ENCODE measurements around the gene NCF2. TPM values are rescaled to one million over a fixed set of nuclear protein-coding genes. Genes with fewer than 3 reads are reported as not detected.

Gene NCF2
- total RNA-seq, 3 donors from 2014 or later (not counting 1 experiment from before 2014, with no cell fraction given) = 10.4 to 21.7 (median 14.8) TPM

GRCh38 chr1:183570451-183570850 is 19.8 kb downstream of the NCF2 start:
- ATAC-seq (no peak), DNase-seq (no peak)
- no peaks in the 10 kb centered on the region for H3K9me3 Mint-ChIP-seq
- peaks cover 14% of the 10 kb centered on the region for H3K4me1 ChIP-seq (ENCODE audit: control insufficient read depth, insufficient read depth, low read length)
- H3K36me3 ChIP-seq (ENCODE audit: control insufficient read depth, insufficient read depth, low read length) = no peaks in the 10 kb centered on the region
- intact Hi-C loops (cut with micrococcal nuclease) = no loop called here
- H3K27ac ChIP-seq (ENCODE audit: low read length) = no peak overlapping the region
- no peak overlapping the region for H3K27ac Mint-ChIP-seq
- H3K4me3 Mint-ChIP-seq = no peak overlapping the region
- no peaks in the 10 kb centered on the region for H3K27me3 ChIP-seq (ENCODE audit: control insufficient read depth, insufficient read depth, low read length)
- peaks cover 0 to 5% of the 10 kb centered on the region in 2 donors for H3K27me3 Mint-ChIP-seq (ENCODE audit: low read depth in 2 of 2)
- no peak overlapping the region for H3K4me3 ChIP-seq (ENCODE audit: low read length)
- no peaks in the 10 kb centered on the region for H3K9me3 ChIP-seq (ENCODE audit: control insufficient read depth, insufficient read depth, low read length)
- 70% methylated on average over 4 of the region's 4 CpGs for WGBS (ENCODE audit: insufficient coverage)
- peaks cover 0 to 4% of the 10 kb centered on the region in 2 donors for H3K4me1 Mint-ChIP-seq
- H3K36me3 Mint-ChIP-seq = no peaks in the 10 kb centered on the region
- TF ChIP-seq, protein P1, sequence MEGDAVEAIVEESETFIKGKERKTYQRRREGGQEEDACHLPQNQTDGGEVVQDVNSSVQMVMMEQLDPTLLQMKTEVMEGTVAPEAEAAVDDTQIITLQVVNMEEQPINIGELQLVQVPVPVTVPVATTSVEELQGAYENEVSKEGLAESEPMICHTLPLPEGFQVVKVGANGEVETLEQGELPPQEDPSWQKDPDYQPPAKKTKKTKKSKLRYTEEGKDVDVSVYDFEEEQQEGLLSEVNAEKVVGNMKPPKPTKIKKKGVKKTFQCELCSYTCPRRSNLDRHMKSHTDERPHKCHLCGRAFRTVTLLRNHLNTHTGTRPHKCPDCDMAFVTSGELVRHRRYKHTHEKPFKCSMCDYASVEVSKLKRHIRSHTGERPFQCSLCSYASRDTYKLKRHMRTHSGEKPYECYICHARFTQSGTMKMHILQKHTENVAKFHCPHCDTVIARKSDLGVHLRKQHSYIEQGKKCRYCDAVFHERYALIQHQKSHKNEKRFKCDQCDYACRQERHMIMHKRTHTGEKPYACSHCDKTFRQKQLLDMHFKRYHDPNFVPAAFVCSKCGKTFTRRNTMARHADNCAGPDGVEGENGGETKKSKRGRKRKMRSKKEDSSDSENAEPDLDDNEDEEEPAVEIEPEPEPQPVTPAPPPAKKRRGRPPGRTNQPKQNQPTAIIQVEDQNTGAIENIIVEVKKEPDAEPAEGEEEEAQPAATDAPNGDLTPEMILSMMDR (IDR thresholded peaks at IDR 0.05) = no peak

DNA sequence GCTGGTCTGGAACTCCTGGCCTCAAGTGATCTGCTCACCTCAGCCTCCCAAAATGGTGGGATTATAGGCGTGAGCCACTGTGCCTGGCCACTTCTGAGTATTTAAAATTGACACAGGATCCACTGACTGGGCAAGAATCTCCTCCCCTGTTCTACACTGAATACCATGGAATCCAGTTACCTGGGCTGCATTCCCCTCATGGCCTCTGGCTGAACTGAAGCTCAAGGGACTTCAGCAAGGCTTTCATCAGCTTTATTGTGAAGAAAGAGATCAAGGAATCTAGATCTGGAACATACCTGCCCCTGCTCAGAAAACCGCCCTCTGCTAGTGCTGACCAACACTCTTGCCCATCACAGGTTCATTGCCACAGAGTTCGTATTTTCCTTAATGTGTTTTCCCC is 20.5 kb downstream of the NCF2 start:
- H3K36me3 Mint-ChIP-seq = no peaks in the 10 kb centered on the region
- TF ChIP-seq, protein P1 (IDR thresholded peaks at IDR 0.05) = no peak

DNA sequence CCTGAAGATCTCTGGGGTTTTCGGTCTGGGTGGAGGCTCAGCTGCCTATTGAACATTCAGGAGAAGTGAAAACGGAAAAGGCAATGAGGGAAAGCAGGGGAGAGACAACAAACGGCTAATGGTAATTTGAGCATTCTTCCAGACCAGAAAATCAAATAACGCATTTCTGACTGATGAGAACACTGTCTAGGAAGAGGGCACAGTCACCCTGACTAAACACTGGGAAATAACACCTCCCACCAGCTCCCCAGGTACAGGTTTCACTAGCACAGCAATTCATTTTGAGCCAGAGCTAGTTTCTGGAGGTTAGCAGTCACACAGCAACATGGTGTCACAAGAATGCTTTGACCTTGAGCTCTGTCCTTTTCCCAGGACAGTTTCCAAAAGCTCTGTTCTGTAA is 21.1 kb downstream of the NCF2 start:
- no peak overlapping the region for H3K27ac Mint-ChIP-seq
- intact Hi-C loops (cut with micrococcal nuclease) = no loop called here

More for the DNA sequence above, 20.5 kb downstream of the NCF2 start:
- Histone ChIP-seq H3K9me3 (ENCODE audit: control insufficient read depth, insufficient read depth, low read length) (no peaks in the 10 kb centered on the region), H3K27me3 (ENCODE audit: control insufficient read depth, insufficient read depth, low read length) (no peaks in the 10 kb centered on the region), H3K4me1 (ENCODE audit: control insufficient read depth, insufficient read depth, low read length) (peaks cover 14% of the 10 kb centered on the region), H3K4me3 (ENCODE audit: low read length) (no peak overlapping the region), H3K36me3 (ENCODE audit: control insufficient read depth, insufficient read depth, low read length) (no peaks in the 10 kb centered on the region), H3K27ac (ENCODE audit: low read length) (no peak overlapping the region)
- Mint-ChIP-seq H3K9me3 (no peaks in the 10 kb centered on the region), H3K4me3 (no peak overlapping the region), H3K27ac (no peak overlapping the region), H3K27me3 (ENCODE audit: low read depth in 2 of 2) (peaks cover 0 to 5% of the 10 kb centered on the region in 2 donors), H3K4me1 (peaks cover 0 to 4% of the 10 kb centered on the region in 2 donors)
- WGBS (ENCODE audit: insufficient coverage) = 89% methylated on average over 3 of the region's 3 CpGs
- ATAC-seq (no peak), DNase-seq (no peak)
- intact Hi-C loops (cut with micrococcal nuclease) = no loop called here

More for the DNA sequence above, 21.1 kb downstream of the NCF2 start:
- Mint-ChIP-seq H3K9me3 (no peaks in the 10 kb centered on the region), H3K36me3 (no peaks in the 10 kb centered on the region), H3K4me1 (peaks cover 0 to 4% of the 10 kb centered on the region in 2 donors), H3K27me3 (ENCODE audit: low read depth in 2 of 2) (peaks cover 0 to 5% of the 10 kb centered on the region in 2 donors), H3K4me3 (no peak overlapping the region)
- no peaks in the 10 kb centered on the region for H3K36me3 ChIP-seq (ENCODE audit: control insufficient read depth, insufficient read depth, low read length)
- H3K27me3 ChIP-seq (ENCODE audit: control insufficient read depth, insufficient read depth, low read length) = no peaks in the 10 kb centered on the region
- H3K4me1 ChIP-seq (ENCODE audit: control insufficient read depth, insufficient read depth, low read length) = peaks cover 14% of the 10 kb centered on the region
- H3K4me3 ChIP-seq (ENCODE audit: low read length) = no peak overlapping the region
- H3K27ac ChIP-seq (ENCODE audit: low read length) = no peak overlapping the region
- no peaks in the 10 kb centered on the region for H3K9me3 ChIP-seq (ENCODE audit: control insufficient read depth, insufficient read depth, low read length)
- 84% methylated on average over 4 of the region's 4 CpGs for WGBS (ENCODE audit: insufficient coverage)
- DNase-seq (no peak), ATAC-seq (no peak)
- TF ChIP-seq, protein P1 (IDR thresholded peaks at IDR 0.05) = no peak
